NCI-H146 treated with DMSO at 0.1 percent for 48 hours (cell line): ENCODE results near the gene FCGR2B.
"Not testable (repeated sequence)": the region's sequence is repeated elsewhere in the genome, so short reads cannot be mapped to it uniquely, and the experiment has no call there.

Experiments used
- DNase-seq: peaks from one replicate; lab custom pipeline; 2025; ENCODE audit not compliant: unreplicated experiment; lab: John Stamatoyannopoulos, UW

FCGR2B gene

DNA sequence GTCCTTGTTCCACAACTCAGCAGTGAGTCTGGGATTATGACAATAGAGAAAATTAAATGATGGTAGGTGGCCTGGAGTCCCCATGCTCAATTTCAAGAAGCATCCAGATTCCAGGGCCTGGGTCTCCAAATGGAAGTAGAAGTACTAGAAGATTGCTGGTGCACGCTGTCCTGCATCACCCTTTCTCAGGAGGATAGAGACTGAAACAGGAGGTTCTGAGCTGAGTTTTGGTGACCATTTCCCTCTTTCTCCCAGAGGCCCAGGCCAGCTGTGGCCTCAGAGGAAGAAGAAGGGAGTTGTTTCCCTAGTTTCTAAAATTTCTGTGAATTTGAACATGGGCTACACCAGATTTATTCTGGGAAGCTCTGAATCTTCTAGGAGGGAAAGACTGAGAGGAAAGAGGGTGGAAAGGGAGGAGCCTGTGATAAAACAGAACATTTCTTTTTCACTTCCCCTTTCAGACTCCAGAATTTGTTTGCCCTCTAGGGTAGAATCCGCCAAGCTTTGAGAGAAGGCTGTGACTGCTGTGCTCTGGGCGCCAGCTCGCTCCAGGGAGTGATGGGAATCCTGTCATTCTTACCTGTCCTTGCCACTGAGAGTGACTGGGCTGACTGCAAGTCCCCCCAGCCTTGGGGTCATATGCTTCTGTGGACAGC lies at the start of gene FCGR2B:
Gene FCGR2B (plus strand): TSS at position 460 of the 656 bp plus-strand sequence. CDS start 99 bp downstream, at position 559.
- not testable (repeated sequence) for DNase-seq

- not testable (repeated sequence) for DNase-seq
Observed at GRCh38 chr1:161616417-161616816, 46.5 kb upstream of the FCGR2B start.

GRCh38 chr1:161618517-161618916 lies 44.4 kb upstream of the FCGR2B start:
- not testable (repeated sequence) for DNase-seq

DNA sequence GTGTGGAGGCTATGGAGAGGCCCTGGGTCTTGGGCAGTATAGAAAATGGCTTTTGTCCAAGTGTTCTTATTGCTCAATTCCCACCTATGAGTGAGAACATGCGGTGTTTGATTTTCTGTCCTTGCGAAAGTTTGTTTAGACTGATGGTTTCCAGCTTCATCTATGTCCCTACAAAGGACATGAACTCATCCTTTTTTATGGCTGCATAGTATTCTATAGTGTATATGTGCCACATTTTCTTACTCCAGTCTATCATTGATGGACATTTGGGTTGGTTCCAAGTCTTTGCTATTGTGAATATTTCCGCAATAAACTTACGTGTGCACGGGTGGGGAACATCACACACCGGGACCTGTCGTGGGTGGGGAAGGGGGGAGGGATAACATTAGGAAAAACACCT lies 42.5 kb upstream of the FCGR2B start:
- not testable (repeated sequence) for DNase-seq

- not testable (repeated sequence) for DNase-seq
Observed at GRCh38 chr1:161621181-161622000, 41.6 kb upstream of the FCGR2B start.

DNA sequence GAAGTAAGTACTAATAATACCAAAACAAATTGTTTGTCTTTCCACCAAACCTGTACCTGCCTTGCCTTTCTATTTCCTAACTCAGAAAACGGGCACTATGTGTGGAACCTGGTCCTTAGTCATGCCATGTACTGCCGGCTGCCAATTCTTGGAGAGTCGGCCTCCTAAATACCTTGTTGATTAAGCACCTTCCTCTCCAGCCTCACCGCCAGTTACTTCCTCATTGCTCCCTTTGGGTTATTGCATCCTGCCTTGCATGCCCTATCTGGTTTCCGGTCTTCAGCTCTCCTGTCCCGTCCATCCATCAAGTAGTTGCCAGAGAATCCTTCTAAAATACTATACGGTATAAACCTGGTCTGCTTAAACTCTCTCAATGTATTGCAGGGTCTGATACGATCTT lies 40.9 kb upstream of the FCGR2B start:
- DNase-seq: not testable (repeated sequence)

GRCh38 chr1:161623401-161624051 lies 39.4 kb upstream of the FCGR2B start:
- DNase-seq: not testable (repeated sequence)

DNA sequence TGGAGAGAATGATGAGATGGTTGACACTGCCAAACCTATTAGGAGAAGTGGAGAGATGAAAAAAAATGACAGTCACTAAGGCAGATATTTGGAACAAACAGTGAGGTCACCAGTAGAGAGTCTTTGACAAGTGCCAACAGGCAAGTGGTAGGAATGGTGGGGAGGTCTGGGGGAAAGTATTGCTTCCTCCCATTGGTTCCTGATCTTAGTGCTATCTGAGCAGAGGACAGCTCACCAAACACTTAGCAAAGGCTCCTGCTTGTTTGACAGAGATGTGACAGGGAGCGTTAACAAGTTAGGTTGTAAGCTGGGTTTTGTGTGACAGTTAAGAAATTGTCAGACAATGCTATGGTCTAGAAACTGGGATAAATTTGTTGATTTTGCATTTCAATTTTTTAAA lies 38.3 kb upstream of the FCGR2B start:
- DNase-seq: not testable (repeated sequence)

- DNase-seq: not testable (repeated sequence)
Observed at GRCh38 chr1:161626445-161627146, 36.3 kb upstream of the FCGR2B start.

- not testable (repeated sequence) for DNase-seq
Observed at GRCh38 chr1:161630128-161630742, 32.7 kb upstream of the FCGR2B start.

DNA sequence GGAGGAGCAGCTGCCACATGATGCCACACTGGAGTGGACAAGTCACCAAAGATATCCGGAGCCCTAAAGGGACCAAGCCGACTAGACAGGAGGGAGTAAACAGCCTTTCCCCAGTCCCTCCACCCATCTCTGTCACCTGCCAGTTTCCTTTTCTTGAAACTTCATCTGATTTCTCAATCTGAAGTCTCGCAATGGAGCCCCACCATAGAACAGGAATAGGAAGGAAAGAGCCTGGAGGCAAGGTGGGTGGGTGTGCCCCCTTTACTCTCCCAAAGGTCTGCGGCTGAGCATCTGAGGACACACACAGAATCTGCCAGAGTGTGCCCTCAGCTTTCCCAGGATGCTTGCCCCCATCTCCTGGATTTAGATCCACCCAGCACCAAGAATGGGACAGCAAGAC lies 31.9 kb upstream of the FCGR2B start, which contains the start of gene FCGR3B:
Gene FCGR3B (minus strand): TSS at position 101 of the 400 bp plus-strand sequence. CDS start 82 bp downstream, at position 19.
- no peak for DNase-seq

DNA sequence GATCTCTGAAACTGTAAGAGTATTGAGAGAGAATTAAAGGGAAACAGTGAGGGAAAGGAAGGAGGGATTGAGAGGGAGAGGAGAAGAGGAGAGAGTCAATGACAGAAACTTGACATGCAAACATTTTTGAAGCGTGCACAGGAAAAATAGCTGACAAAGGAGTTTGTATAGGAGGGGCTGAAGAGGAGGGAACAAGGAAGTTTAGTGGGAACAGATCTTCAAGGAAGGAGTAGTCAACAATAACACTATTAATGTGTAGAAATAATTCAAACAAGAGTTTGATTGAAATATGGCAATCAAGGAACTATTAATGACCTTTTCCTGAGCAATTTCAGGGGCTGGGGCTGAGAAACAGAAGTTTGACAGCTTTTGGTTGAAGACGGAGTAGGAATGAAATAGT lies 27.9 kb upstream of the FCGR2B start:
- DNase-seq: not testable (repeated sequence)

- DNase-seq: not testable (repeated sequence)
Observed at GRCh38 chr1:161636189-161636782, 26.7 kb upstream of the FCGR2B start.

DNA sequence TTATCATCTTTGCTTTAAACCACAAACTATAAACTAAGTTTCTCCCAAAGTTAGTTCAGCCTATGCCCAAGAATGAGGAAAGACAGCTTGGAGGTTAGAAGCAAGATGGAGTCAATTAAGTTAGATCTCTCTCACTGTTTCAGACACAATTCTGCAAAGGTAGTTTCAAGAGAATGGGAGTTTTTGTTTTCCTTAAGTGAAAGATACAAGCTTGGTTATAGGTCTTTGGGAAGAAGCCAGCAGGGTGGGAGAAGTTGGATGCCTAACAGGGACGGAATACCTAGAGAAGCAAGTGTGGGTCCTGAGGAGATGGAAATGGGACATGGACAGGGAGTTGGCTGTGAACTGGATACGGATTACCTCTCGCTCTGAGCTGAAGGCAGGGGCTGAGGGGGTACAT lies 26.0 kb upstream of the FCGR2B start:
- not testable (repeated sequence) for DNase-seq

GRCh38 chr1:161638251-161638993 lies 24.5 kb upstream of the FCGR2B start:
- DNase-seq: not testable (repeated sequence)

- not testable (repeated sequence) for DNase-seq
Observed at GRCh38 chr1:161639203-161639602, 23.7 kb upstream of the FCGR2B start.

GRCh38 chr1:161642697-161643096 lies 20.2 kb upstream of the FCGR2B start:
- not testable (repeated sequence) for DNase-seq

GRCh38 chr1:161643481-161644208 lies 19.3 kb upstream of the FCGR2B start:
- not testable (repeated sequence) for DNase-seq

- DNase-seq: not testable (repeated sequence)
Observed at GRCh38 chr1:161644855-161645254, 18.1 kb upstream of the FCGR2B start.
